ENCODE measurements around the gene CCR8. TPM values are rescaled to one million over a fixed set of nuclear protein-coding genes. Genes with fewer than 3 reads are reported as not detected.

The CCR8 gene
- total RNA-seq, 1 donor, result not detected

DNA sequence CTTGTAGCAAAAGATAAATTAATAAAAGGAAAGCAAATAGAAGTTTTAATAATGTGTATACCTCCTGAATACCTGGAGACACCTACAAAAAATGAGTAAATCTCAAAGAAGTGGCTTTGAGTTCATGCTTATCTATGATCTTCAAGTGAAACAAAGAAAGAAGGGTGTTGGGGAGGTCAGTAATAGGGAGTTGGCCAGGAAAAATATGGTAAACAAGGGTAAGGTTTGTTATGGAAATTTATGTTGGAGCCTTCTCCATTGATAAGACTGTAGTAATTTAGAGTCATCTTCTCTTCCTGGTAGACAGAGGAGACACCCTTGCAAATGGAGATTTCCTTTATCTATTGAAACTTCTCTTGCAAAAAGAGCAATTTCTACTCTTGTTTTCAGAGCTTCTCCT lies 6.6 kb upstream of the CCR8 start:
- DNase-seq (ENCODE audit: low read depth), result no peak
- no peak overlapping the region for H3K4me3 ChIP-seq (ENCODE audit: low read depth, low read length)
- TF ChIP-seq, protein P1, sequence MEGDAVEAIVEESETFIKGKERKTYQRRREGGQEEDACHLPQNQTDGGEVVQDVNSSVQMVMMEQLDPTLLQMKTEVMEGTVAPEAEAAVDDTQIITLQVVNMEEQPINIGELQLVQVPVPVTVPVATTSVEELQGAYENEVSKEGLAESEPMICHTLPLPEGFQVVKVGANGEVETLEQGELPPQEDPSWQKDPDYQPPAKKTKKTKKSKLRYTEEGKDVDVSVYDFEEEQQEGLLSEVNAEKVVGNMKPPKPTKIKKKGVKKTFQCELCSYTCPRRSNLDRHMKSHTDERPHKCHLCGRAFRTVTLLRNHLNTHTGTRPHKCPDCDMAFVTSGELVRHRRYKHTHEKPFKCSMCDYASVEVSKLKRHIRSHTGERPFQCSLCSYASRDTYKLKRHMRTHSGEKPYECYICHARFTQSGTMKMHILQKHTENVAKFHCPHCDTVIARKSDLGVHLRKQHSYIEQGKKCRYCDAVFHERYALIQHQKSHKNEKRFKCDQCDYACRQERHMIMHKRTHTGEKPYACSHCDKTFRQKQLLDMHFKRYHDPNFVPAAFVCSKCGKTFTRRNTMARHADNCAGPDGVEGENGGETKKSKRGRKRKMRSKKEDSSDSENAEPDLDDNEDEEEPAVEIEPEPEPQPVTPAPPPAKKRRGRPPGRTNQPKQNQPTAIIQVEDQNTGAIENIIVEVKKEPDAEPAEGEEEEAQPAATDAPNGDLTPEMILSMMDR (IDR thresholded peaks at IDR 0.05; ENCODE audit: insufficient read depth, low read length), result no peak

DNA sequence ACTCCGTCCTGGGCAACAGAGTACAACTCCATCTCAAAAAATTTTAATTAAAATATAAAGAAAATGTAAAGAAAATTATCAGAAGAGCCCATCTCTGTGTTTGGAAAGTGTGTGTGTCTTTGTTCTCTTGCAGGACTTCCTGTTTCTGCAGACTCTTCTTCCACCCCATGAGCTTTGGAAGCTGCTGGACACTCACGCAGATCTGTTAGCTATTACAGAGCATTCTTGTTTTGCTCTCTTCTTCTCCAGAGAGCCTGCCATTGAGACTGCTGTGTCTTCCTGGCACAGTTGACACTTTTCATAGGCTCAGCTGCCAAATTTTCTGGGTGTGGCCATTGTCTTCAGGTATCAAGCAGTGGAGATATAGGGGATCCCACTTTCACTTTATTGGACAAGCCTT lies 6.0 kb upstream of the CCR8 start:
- DNase-seq (ENCODE audit: low read depth), result no peak
- TF ChIP-seq, protein P1 (IDR thresholded peaks at IDR 0.05; ENCODE audit: insufficient read depth, low read length), result no peak
- H3K4me3 ChIP-seq (ENCODE audit: low read depth, low read length), result no peak overlapping the region

DNA sequence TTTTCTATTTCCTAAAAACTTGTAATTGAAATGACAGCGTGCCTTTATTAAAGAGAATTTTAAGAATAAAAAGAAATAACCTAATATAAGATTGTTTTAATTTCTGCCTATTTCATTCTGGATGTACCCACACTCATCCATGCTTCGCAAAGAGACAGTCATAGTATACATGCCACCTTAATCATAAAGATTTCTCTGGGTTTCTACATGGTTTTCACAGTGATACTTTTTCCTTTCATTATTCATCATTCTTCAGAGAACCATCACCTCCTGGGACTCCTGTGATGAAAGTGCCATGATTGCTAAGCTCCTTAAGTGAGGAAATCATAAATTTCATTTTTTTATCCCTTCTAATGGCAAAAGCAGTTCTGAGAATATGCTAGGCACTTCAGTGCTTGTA lies 4.3 kb upstream of the CCR8 start:
- DNase-seq (ENCODE audit: low read depth), result no peak
- TF ChIP-seq, protein P1 (IDR thresholded peaks at IDR 0.05; ENCODE audit: insufficient read depth, low read length), result no peak
- no peak overlapping the region for H3K4me3 ChIP-seq (ENCODE audit: low read depth, low read length)

DNA sequence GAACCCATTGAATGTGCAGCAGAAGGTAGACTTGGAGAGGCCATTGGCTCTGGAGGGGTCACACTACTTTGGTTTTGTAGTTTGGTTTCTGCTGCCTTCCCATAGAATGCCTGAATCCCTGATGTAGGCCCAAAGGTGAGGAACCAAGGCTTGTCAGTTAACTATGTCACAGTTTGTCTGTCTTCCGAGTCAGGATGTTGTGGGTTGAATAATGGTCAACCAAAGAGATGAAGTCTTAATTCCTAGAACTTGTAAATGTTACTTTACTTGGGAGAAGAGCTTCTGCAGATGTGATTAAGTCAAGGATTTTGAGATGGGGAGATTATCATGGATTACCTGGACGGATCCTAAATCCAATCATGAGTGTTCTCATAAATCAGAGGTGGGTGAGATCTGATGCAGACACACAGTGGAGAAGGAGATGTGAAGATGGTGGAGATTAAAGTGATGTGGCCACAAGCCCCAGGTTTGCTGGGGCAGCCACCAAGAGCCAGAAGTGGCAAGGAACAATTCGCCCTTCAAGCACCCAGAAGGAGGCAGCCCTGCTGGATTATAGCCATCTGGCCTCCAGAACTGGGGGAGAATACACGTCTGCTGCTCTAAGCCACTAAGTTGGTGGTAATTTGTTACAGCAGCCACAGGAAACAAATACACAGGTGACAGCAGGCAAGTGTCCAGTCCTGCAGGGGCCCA lies 2.3 kb upstream of the CCR8 start:
- TF ChIP-seq, protein P1 (IDR thresholded peaks at IDR 0.05; ENCODE audit: insufficient read depth, low read length), result no peak
- H3K4me3 ChIP-seq (ENCODE audit: low read depth, low read length), result no peak overlapping the region
- DNase-seq (ENCODE audit: low read depth), result no peak

DNA sequence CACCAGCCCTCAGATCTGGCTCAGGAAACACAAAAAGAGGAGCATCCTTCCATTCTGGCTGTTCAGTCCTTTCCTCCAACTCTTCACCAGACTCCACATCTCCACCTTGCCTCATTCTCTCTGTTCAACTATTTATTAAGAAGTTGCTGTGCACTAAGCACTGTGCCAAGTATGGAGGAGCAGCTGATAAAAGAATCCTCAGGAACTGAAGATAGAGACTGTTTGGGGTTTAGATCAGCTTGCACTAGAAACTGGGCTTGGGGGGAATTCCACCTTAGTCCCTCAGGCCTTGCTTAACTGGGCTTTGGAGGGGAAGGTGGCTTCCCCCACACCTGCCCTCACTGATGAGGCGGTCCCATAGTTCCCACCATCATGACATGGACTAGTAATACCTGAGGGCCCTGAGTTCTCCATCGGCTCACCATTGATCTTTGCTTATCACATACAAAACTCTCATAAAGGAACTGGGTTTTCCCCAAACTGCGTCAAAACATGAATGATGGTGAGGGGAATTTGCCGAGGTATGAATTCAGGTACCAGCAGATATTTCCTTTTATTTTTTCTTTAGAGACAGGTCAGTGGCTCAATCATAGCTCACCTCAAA lies 1.7 kb upstream of the CCR8 start:
- no peak for DNase-seq (ENCODE audit: low read depth)
- H3K4me3 ChIP-seq (ENCODE audit: low read depth, low read length), result no peak overlapping the region
- TF ChIP-seq, protein P1 (IDR thresholded peaks at IDR 0.05; ENCODE audit: insufficient read depth, low read length), result no peak

DNA sequence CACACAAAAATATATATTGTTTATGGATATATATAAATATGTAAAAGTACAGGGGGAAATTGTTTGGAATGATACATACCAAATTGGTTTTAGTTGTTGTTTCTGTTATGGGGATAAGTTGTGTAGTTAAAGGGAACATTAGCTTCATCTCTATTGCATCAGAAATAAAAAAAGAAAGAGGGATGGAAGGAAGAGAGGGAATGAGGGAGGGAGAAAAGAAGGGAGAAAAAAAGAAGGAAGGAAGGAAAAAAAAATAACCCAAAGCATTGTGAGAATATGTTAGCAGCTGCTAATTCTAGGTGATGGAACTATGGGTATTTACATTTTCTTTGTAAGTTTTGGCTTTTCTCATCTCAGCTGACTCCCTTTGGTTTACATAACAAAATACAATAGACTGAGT lies 1.3 kb downstream of the CCR8 start:
- H3K4me3 ChIP-seq (ENCODE audit: low read depth, low read length), result no peak overlapping the region
- TF ChIP-seq, protein P1 (IDR thresholded peaks at IDR 0.05; ENCODE audit: insufficient read depth, low read length), result no peak
- no peak for DNase-seq (ENCODE audit: low read depth)
